Measurements from ENCODE around the gene ATP5F1C.

- no peak for TF ChIP-seq ZBTB11 (tag by site-specific recombination; conservative IDR thresholded peaks at IDR 0.05; ENCODE audit: low read depth)
- no peak for TF ChIP-seq OSR2 (tag by site-specific recombination; IDR thresholded peaks at IDR 0.05)
- TF ChIP-seq PRDM1 (tag by site-specific recombination; IDR thresholded peaks at IDR 0.05) = no peak
- no peak for TF ChIP-seq CTCF (tag by site-specific recombination; IDR thresholded peaks at IDR 0.05)
These were observed 35.7 kb upstream of the ATP5F1C start for GRCh38 chr10:7752251-7752650.
